Stimulated activated naive CD8-positive, alpha-beta T cell treated with anti-CD3 and anti-CD28 coated beads, Interleukin-15, amount 100 ng/mL, for 72 hours (primary cell): Measurements from ENCODE around the gene A1BG.

Source experiments
- ATAC-seq: fragments of 150-1000 bp; cut with Tn5 transposase; 2 replicates; pipeline ENCODE4 v1.10.0; 2021; ENCODE audit warnings: mild to moderate bottlenecking, moderate library complexity
- DNase-seq, 2 donors: peaks; one replicate each; pipeline ENCODE4 v3.0.0; 2021 to 2022
- H3K27ac Mint-ChIP-seq, 2 donors: one replicate each; pipeline ENCODE4 v1.8.0; 2022; ENCODE audit warnings: mild to moderate bottlenecking in 2 of 2, mixed read lengths in 2 of 2, moderate library complexity in 2 of 2
- H3K27me3 Mint-ChIP-seq: one replicate; pipeline ENCODE4 v1.8.0; 2022; ENCODE audit warnings: mixed read lengths
- H3K4me1 Mint-ChIP-seq: one replicate; pipeline ENCODE4 v1.8.0; 2022; ENCODE audit warnings: mild to moderate bottlenecking, mixed read lengths
- H3K4me3 Mint-ChIP-seq, 2 donors: one replicate each; pipeline ENCODE4 v1.8.0; 2022; ENCODE audit warnings: mild to moderate bottlenecking in 2 of 2, mixed read lengths in 2 of 2, moderate library complexity in 1 of 2
- H3K9me3 Mint-ChIP-seq, 2 donors: one replicate each; pipeline ENCODE4 v1.8.0; 2022; ENCODE audit warnings: mixed read lengths in 2 of 2

Gene A1BG

GRCh38 chr19:58374200-58374599 is 20.9 kb upstream of the A1BG start:
- Mint-ChIP-seq H3K27ac (no peak overlapping the region), H3K4me3 (no peak overlapping the region), H3K27me3 (no peaks in the 10 kb centered on the region), H3K4me1 (peaks cover 19% of the 10 kb centered on the region), H3K9me3 (no peaks in the 10 kb centered on the region)
- DNase-seq = no peak
- no peak for ATAC-seq

- Mint-ChIP-seq H3K27ac (no peak overlapping the region), H3K9me3 (no peaks in the 10 kb centered on the region), H3K27me3 (no peaks in the 10 kb centered on the region), H3K4me1 (peaks cover 5% of the 10 kb centered on the region), H3K4me3 (no peak overlapping the region)
- ATAC-seq (no peak), DNase-seq (no peak)
Observed at GRCh38 chr19:58372311-58373133, 19.2 kb upstream of the A1BG start.

GRCh38 chr19:58368561-58369360 is 15.5 kb upstream of the A1BG start:
- Mint-ChIP-seq H3K4me3 (no peak overlapping the region), H3K4me1 (no peaks in the 10 kb centered on the region), H3K27me3 (no peaks in the 10 kb centered on the region), H3K27ac (no peak overlapping the region), H3K9me3 (no peaks in the 10 kb centered on the region)
- DNase-seq (no peak), ATAC-seq (peak; percentile 63)

GRCh38 chr19:58367698-58368454 is 14.6 kb upstream of the A1BG start:
- H3K27ac Mint-ChIP-seq = no peak overlapping the region
- H3K9me3 Mint-ChIP-seq = no peaks in the 10 kb centered on the region
- peak; percentile 11 for ATAC-seq
- H3K4me1 Mint-ChIP-seq = peaks cover 3% of the 10 kb centered on the region
- H3K27me3 Mint-ChIP-seq = no peaks in the 10 kb centered on the region
- no peak overlapping the region for H3K4me3 Mint-ChIP-seq
- no peak for DNase-seq

- Mint-ChIP-seq H3K4me3 (no peak overlapping the region), H3K27me3 (no peaks in the 10 kb centered on the region), H3K4me1 (peaks cover 10% of the 10 kb centered on the region), H3K9me3 (no peaks in the 10 kb centered on the region), H3K27ac (no peak overlapping the region)
- DNase-seq (no peak), ATAC-seq (no peak)
Observed at GRCh38 chr19:58366585-58367430, 13.5 kb upstream of the A1BG start.

GRCh38 chr19:58364146-58364545 is 10.9 kb upstream of the A1BG start:
- ATAC-seq (no peak), DNase-seq (no peak)
- H3K4me1 Mint-ChIP-seq = peaks cover 20% of the 10 kb centered on the region
- H3K4me3 Mint-ChIP-seq = peak overlapping the region in 1 of 2 donors; percentile 18
- H3K27me3 Mint-ChIP-seq = no peaks in the 10 kb centered on the region
- no peak overlapping the region for H3K27ac Mint-ChIP-seq
- no peaks in the 10 kb centered on the region for H3K9me3 Mint-ChIP-seq

GRCh38 chr19:58362272-58362994 is 9.1 kb upstream of the A1BG start, which contains the start of gene ZNF497:
Gene ZNF497, minus strand, starts transcription at chr19:58362751. Its CDS starts 5,116 bp downstream, at chr19:58357635.
- Mint-ChIP-seq H3K4me3 (peak within 1 kb of the TSS; percentile 95 to 98), H3K9me3 (no peaks in the 10 kb centered on the region), H3K4me1 (peaks cover 27% of the 10 kb centered on the region), H3K27ac (peak within 1 kb of the TSS; percentile 96 to 98), H3K27me3 (no peaks in the 10 kb centered on the region)
- ATAC-seq (peak; percentile 95), DNase-seq (peak; percentile 98)

- Mint-ChIP-seq H3K27ac (peak overlapping the region; percentile 96 to 98), H3K9me3 (no peaks in the 10 kb centered on the region), H3K4me1 (peaks cover 33% of the 10 kb centered on the region), H3K4me3 (peak overlapping the region; percentile 95 to 98), H3K27me3 (no peaks in the 10 kb centered on the region)
- ATAC-seq (peak; percentile 47), DNase-seq (peak; percentile 58 to 74)
Observed at GRCh38 chr19:58361900-58362271, 8.6 kb upstream of the A1BG start.

GRCh38 chr19:58357481-58358145 is 4.3 kb upstream of the A1BG start:
- Mint-ChIP-seq H3K27me3 (no peaks in the 10 kb centered on the region), H3K4me3 (peak overlapping the region; percentile 12 to 59), H3K4me1 (peaks cover 49% of the 10 kb centered on the region), H3K27ac (peak overlapping the region in 1 of 2 donors; percentile 67), H3K9me3 (no peaks in the 10 kb centered on the region)
- ATAC-seq (no peak), DNase-seq (no peak)

GRCh38 chr19:58356766-58357480 is 3.6 kb upstream of the A1BG start:
- no peaks in the 10 kb centered on the region for H3K9me3 Mint-ChIP-seq
- DNase-seq = no peak
- peak overlapping the region; percentile 19 to 73 for H3K4me3 Mint-ChIP-seq
- peaks cover 51% of the 10 kb centered on the region for H3K4me1 Mint-ChIP-seq
- peak overlapping the region in 1 of 2 donors; percentile 42 for H3K27ac Mint-ChIP-seq
- no peaks in the 10 kb centered on the region for H3K27me3 Mint-ChIP-seq
- ATAC-seq = no peak

GRCh38 chr19:58355908-58356765 is 2.8 kb upstream of the A1BG start:
- Mint-ChIP-seq H3K27me3 (no peaks in the 10 kb centered on the region), H3K9me3 (no peaks in the 10 kb centered on the region), H3K4me3 (peak overlapping the region; percentile 19 to 73), H3K4me1 (peaks cover 46% of the 10 kb centered on the region), H3K27ac (peak overlapping the region in 1 of 2 donors; percentile 42)
- ATAC-seq (peak; percentile 71), DNase-seq (peak; percentile 46 to 57)

GRCh38 chr19:58355215-58355796 is 2.0 kb upstream of the A1BG start:
- ATAC-seq = no peak
- no peaks in the 10 kb centered on the region for H3K9me3 Mint-ChIP-seq
- peaks cover 42% of the 10 kb centered on the region for H3K4me1 Mint-ChIP-seq
- no peaks in the 10 kb centered on the region for H3K27me3 Mint-ChIP-seq
- DNase-seq = no peak
- H3K27ac Mint-ChIP-seq = peak overlapping the region in 1 of 2 donors; percentile 67
- H3K4me3 Mint-ChIP-seq = peak overlapping the region in 1 of 2 donors; percentile 45
